Stimulated activated naive B cell treated with anti-CD40 and anti-IgM and Interleukin-4, amounts not matched to agents 10 μg/mL and 1 μg/mL and 100 μg/mL, for 72 hours (primary cell): ENCODE data around the gene DYSF.

ENCODE experiments used
- ATAC-seq, 2 donors: fragments of 150-1000 bp; cut with Tn5 transposase; replicated peaks; 2 replicates each; pipeline ENCODE4 v1.10.0; 2021; ENCODE audit warnings: moderate library complexity in 1 of 2
- DNase-seq: peaks from one replicate; pipeline ENCODE4 v3.0.0; 2021
- H3K27ac Mint-ChIP-seq: one replicate; pipeline ENCODE4 v1.8.0; 2022; ENCODE audit warnings: mild to moderate bottlenecking, mixed read lengths
- H3K27me3 Mint-ChIP-seq, 2 donors: one replicate each; pipeline ENCODE4 v1.8.0; 2022; ENCODE audit warnings: mixed read lengths in 2 of 2
- H3K36me3 Mint-ChIP-seq, 2 donors: one replicate each; pipeline ENCODE4 v1.8.0; 2022; ENCODE audit warnings: mixed read lengths in 2 of 2, mild to moderate bottlenecking in 1 of 2
- H3K4me1 Mint-ChIP-seq, 2 donors: one replicate each; pipeline ENCODE4 v1.8.0; 2022; ENCODE audit warnings: mixed read lengths in 2 of 2, mild to moderate bottlenecking in 1 of 2
- H3K4me3 Mint-ChIP-seq, 2 donors: one replicate each; pipeline ENCODE4 v1.8.0; 2022; ENCODE audit warnings: mild to moderate bottlenecking in 2 of 2, mixed read lengths in 2 of 2, moderate library complexity in 1 of 2
- H3K9me3 Mint-ChIP-seq, 2 donors: one replicate each; pipeline ENCODE4 v1.8.0; 2022; ENCODE audit warnings: mixed read lengths in 2 of 2, mild to moderate bottlenecking in 1 of 2

Gene DYSF

DNA sequence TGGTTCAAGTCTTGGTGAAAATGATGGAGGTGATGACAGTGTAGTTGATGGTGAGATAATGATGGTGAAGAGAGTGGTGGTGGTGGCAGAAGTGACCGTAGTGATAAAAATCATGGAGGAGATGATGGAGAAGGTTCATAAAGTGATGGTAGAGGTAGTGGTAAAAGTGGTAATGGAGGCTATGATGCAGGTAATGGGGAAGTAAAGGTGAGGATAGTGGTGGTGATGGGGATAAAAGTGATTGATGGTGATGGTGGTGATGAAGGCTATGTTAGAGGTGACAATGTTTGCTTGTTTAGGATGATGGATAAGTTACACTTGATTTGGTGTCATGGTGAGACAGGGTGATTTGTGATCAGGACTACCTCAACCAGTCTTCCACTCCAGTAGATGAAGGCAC lies 268.9 kb downstream of the DYSF start:
- H3K36me3 Mint-ChIP-seq = no peaks in the 10 kb centered on the region
- H3K4me1 Mint-ChIP-seq = no peaks in the 10 kb centered on the region
- no peaks in the 10 kb centered on the region for H3K27me3 Mint-ChIP-seq
- no peak for DNase-seq
- no peak for ATAC-seq
- H3K4me3 Mint-ChIP-seq = no peak overlapping the region
- H3K9me3 Mint-ChIP-seq = peaks cover 5 to 7% of the 10 kb centered on the region in 2 donors
- H3K27ac Mint-ChIP-seq = no peak overlapping the region

DNA sequence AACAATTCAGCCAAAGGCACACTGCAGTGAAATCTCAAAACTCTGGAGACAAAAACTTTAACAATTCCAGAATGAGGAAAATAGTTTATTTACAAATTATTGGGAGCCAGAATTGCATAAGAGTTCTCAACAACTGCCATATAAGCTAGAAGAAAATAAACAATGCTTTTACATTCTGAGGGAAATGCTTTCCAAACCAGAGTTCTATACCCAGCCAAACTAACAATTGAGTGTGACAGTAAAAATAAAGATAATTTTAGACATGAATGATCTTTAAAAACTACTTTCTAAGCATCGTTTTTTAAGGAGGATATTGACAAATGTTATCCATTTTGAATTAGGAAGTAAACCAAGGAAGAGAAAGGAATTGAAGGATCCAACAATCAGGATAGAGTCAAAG lies 271.4 kb downstream of the DYSF start:
- Mint-ChIP-seq H3K27ac (no peak overlapping the region), H3K9me3 (peaks cover 5 to 6% of the 10 kb centered on the region in 2 donors), H3K27me3 (no peaks in the 10 kb centered on the region), H3K4me1 (no peaks in the 10 kb centered on the region), H3K4me3 (no peak overlapping the region), H3K36me3 (no peaks in the 10 kb centered on the region)
- no peak for DNase-seq
- ATAC-seq = no peak

- Mint-ChIP-seq H3K4me1 (no peaks in the 10 kb centered on the region), H3K27ac (no peak overlapping the region), H3K36me3 (no peaks in the 10 kb centered on the region), H3K9me3 (peaks cover 5 to 6% of the 10 kb centered on the region in 2 donors), H3K27me3 (no peaks in the 10 kb centered on the region), H3K4me3 (no peak overlapping the region)
- ATAC-seq (no peak), DNase-seq (no peak)
These were observed 272.5 kb downstream of the DYSF start for GRCh38 chr2:71725836-71726235.

DNA sequence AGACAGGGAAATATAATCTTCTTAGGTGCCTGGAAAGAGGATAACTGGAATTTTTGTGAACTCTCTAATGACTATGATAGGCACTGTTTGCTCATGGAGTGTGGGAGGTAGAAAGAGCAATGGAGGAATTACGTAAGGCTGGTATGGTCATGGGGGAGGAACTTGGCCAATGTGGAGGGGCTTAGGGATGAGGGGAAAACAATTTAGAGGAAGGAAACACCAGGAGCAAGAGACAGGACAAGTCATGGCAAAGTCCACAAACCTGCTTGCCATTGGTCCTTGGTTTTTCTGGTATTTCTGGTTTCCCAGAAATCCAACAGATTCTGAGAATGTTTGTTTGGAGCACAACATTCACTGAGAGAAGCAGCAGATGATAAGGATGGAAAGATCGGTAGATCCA lies 274.2 kb downstream of the DYSF start:
- peaks cover 0 to 1% of the 10 kb centered on the region in 2 donors for H3K9me3 Mint-ChIP-seq
- no peaks in the 10 kb centered on the region for H3K36me3 Mint-ChIP-seq
- ATAC-seq = no peak
- peaks cover 0 to 1% of the 10 kb centered on the region in 2 donors for H3K27me3 Mint-ChIP-seq
- H3K27ac Mint-ChIP-seq = no peak overlapping the region
- no peak overlapping the region for H3K4me3 Mint-ChIP-seq
- no peaks in the 10 kb centered on the region for H3K4me1 Mint-ChIP-seq
- DNase-seq = no peak

GRCh38 chr2:71728036-71728435 lies 274.7 kb downstream of the DYSF start:
- no peaks in the 10 kb centered on the region for H3K4me1 Mint-ChIP-seq
- no peak for DNase-seq
- no peak for ATAC-seq
- no peaks in the 10 kb centered on the region for H3K36me3 Mint-ChIP-seq
- H3K4me3 Mint-ChIP-seq = no peak overlapping the region
- H3K27ac Mint-ChIP-seq = no peak overlapping the region
- H3K9me3 Mint-ChIP-seq = peaks cover 0 to 2% of the 10 kb centered on the region in 2 donors
- H3K27me3 Mint-ChIP-seq = peaks cover 0 to 6% of the 10 kb centered on the region in 2 donors

- no peak for DNase-seq
- Mint-ChIP-seq H3K27ac (no peak overlapping the region), H3K4me1 (no peaks in the 10 kb centered on the region), H3K4me3 (no peak overlapping the region), H3K36me3 (no peaks in the 10 kb centered on the region), H3K9me3 (peaks cover 4 to 8% of the 10 kb centered on the region in 2 donors), H3K27me3 (peaks cover 0 to 9% of the 10 kb centered on the region in 2 donors)
- no peak for ATAC-seq
These were observed 277.5 kb downstream of the DYSF start for GRCh38 chr2:71730785-71731383.

- Mint-ChIP-seq H3K4me1 (no peaks in the 10 kb centered on the region), H3K9me3 (peaks cover 9 to 11% of the 10 kb centered on the region in 2 donors), H3K36me3 (no peaks in the 10 kb centered on the region), H3K27me3 (peaks cover 0 to 9% of the 10 kb centered on the region in 2 donors), H3K4me3 (no peak overlapping the region), H3K27ac (no peak overlapping the region)
- ATAC-seq = no peak
- DNase-seq = no peak
These were observed 281.3 kb downstream of the DYSF start for GRCh38 chr2:71734620-71735019.

DNA sequence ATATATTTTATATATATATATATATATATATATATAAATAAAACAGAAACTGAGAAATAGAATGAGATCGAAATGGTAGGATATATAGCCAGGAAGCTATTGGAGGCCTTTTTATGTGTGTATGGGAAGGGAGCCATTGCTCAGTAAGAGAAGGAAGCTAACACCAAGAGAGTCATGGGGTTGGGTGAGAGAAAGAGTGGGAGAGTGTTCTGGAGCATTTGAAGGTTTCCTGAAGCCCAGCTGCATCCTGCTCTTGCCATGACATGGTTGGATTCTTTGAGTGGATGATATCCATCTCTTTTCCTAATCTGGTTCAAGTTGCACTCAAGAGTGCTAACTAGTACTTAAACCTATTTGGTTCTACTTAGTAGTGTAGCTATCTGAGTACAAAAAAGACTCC lies 282.3 kb downstream of the DYSF start:
- no peaks in the 10 kb centered on the region for H3K4me1 Mint-ChIP-seq
- no peaks in the 10 kb centered on the region for H3K36me3 Mint-ChIP-seq
- no peak overlapping the region for H3K27ac Mint-ChIP-seq
- H3K27me3 Mint-ChIP-seq = peaks cover 0 to 9% of the 10 kb centered on the region in 2 donors
- DNase-seq = no peak
- peaks cover 9 to 13% of the 10 kb centered on the region in 2 donors for H3K9me3 Mint-ChIP-seq
- no peak overlapping the region for H3K4me3 Mint-ChIP-seq
- no peak for ATAC-seq
